Osteoblast (primary cell): Measurements from ENCODE around the gene CTDSPL2. TPM values are rescaled to one million over a fixed set of nuclear protein-coding genes. Genes with fewer than 3 reads are reported as not detected.
"Not testable (repeated sequence)": the region's sequence is repeated elsewhere in the genome, so short reads cannot be mapped to it uniquely, and the experiment has no call there.

Experiments
- DNase-seq: peaks from one replicate; pipeline ENCODE4 v3.0.0; 2011; ENCODE audit warnings: low spot score, mixed read lengths; ENCODE audit not compliant: insufficient read length; ENCODE audit errors: missing footprints
- H2AFZ ChIP-seq: 2 replicates; pipeline ENCODE4 v1.6.0; 2011; ENCODE audit warnings: mild to moderate bottlenecking, low read length
- H3K27ac ChIP-seq: 2 replicates; pipeline ENCODE4 v1.5.1; 2011; ENCODE audit warnings: mild to moderate bottlenecking, low read depth, low read length, moderate library complexity
- H3K27me3 ChIP-seq: 2 replicates; pipeline ENCODE4 v1.6.0; 2012; ENCODE audit warnings: mild to moderate bottlenecking, control low read depth, inconsistent platforms, low read length, moderate library complexity; ENCODE audit not compliant: insufficient read depth
- H3K36me3 ChIP-seq: 2 replicates; pipeline ENCODE4 v1.5.1; 2011; ENCODE audit warnings: mild to moderate bottlenecking, low read length, control low read depth, moderate library complexity; ENCODE audit not compliant: insufficient read depth
- H3K4me1 ChIP-seq: 2 replicates; pipeline ENCODE4 v1.5.1; 2011; ENCODE audit warnings: mild to moderate bottlenecking, low read length, control low read depth, moderate library complexity; ENCODE audit not compliant: insufficient read depth
- H3K4me2 ChIP-seq: 2 replicates; pipeline ENCODE4 v1.6.0; 2011; ENCODE audit warnings: mild to moderate bottlenecking, low read length; ENCODE audit not compliant: insufficient read depth
- H3K4me3 ChIP-seq: fragments of 200-600 bp; sonication (generic); 3 replicates; pipeline ENCODE4 v1.5.1; 2012; ENCODE audit warnings: mild to moderate bottlenecking, low read length, inconsistent platforms; ENCODE audit not compliant: insufficient read depth
- H3K79me2 ChIP-seq: 2 replicates; pipeline ENCODE4 v1.6.0; 2012; ENCODE audit warnings: mild to moderate bottlenecking, low read length, control low read depth, inconsistent platforms; ENCODE audit not compliant: insufficient read depth
- H3K9me3 ChIP-seq: 2 replicates; pipeline ENCODE4 v1.5.1; 2011; ENCODE audit warnings: low read depth, low read length, control low read depth
- H4K20me1 ChIP-seq: 2 replicates; pipeline ENCODE4 v1.6.0; 2012; ENCODE audit warnings: mild to moderate bottlenecking, low read length, control low read depth; ENCODE audit not compliant: insufficient read depth
- CTCF ChIP-seq: IDR thresholded peaks from 2 replicates; pipeline ENCODE4 v1.5.1; 2011; ENCODE audit warnings: mild to moderate bottlenecking, low read depth, low read length, moderate library complexity; ENCODE audit errors: extremely low read depth
- total RNA-seq: library from RNA; depleted of rRNA; stranded (reverse); fragments of >200 nt; gene quantifications from 2 replicates; pipeline ENCODE4 v1.2.3, GENCODE V29; 2012

CTDSPL2 gene
- total RNA-seq, 1 donor, result 75.3 TPM

- no peak for TF ChIP-seq CTCF
- Histone ChIP-seq H3K27me3 (no peaks in the 10 kb centered on the region), H3K79me2 (peaks cover 97% of the 10 kb centered on the region), H3K9me3 (no peaks in the 10 kb centered on the region), H4K20me1 (peaks cover 20% of the 10 kb centered on the region), H3K4me1 (no peaks in the 10 kb centered on the region), H3K4me3 (no peak overlapping the region), H3K36me3 (no peaks in the 10 kb centered on the region), H3K27ac (no peak overlapping the region), H3K4me2 (no peak overlapping the region), H2AFZ (no peak overlapping the region)
- no peak for DNase-seq
These were observed 20.4 kb downstream of the CTDSPL2 start for GRCh38 chr15:44447772-44448376.

DNA sequence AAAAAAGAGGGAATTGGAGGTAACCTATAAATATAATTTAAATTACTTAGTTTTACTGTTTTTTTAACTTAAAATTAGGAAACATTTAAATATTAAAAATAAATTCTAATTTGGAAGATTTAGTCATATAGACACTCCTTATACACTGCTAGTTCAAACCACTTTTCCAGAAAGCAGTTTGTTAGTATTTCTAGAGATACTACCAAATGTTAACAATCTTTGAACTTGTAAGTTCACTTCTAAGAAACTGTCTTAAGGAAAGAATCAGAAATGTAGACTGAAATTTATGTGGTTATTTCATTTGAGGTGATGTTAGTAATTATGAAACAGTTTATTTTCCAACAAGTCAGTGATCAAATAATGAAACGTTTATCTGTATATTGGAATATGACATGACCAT lies 22.7 kb downstream of the CTDSPL2 start:
- Histone ChIP-seq H2AFZ (no peak overlapping the region), H3K9me3 (no peaks in the 10 kb centered on the region)
- no peak for DNase-seq

DNA sequence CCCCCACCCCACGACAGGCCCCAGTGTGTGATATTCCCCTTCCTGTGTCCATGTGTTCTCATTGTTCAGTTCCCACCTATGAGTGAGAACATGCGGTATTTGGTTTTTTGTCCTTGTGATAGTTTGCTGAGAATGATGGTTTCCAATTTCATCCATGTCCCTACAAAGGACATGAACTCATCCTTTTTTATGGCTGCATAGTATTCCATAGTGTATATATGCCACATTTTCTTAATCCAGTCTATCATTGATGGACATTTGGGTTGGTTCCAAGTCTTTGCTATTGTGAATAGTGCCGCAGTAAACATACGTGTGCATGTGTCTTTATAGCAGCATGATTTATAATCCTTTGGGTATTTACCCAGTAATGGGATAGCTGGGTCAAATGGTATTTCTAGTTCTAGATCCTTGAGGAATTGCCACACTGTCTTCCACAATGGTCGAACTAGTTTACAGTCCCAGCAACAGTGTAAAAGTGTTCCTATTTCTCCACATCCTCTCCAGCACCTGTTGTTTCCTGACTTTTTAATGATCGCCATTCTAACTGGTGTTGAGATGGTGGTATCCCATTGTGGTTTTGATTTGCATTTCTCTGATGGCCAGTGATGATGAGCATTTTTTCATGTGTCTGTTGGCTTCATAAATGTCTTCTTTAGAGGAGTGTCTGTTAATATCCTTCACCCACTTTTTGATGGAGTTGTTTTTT lies 26.3 kb downstream of the CTDSPL2 start:
- H3K9me3 ChIP-seq, H3K27ac ChIP-seq, H3K4me1 ChIP-seq, H3K27me3 ChIP-seq, H4K20me1 ChIP-seq, H2AFZ ChIP-seq, H3K4me2 ChIP-seq, DNase-seq, H3K4me3 ChIP-seq, H3K36me3 ChIP-seq: not testable (repeated sequence)
- H3K79me2 ChIP-seq, result peaks cover 75% of the 10 kb centered on the region

More for the DNA sequence above, 22.7 kb downstream of the CTDSPL2 start:
- Histone ChIP-seq H3K4me2 (no peak overlapping the region), H3K27ac (no peak overlapping the region), H3K79me2 (peaks cover 86% of the 10 kb centered on the region), H3K36me3 (no peaks in the 10 kb centered on the region), H4K20me1 (peaks cover 15% of the 10 kb centered on the region), H3K27me3 (no peaks in the 10 kb centered on the region), H3K4me1 (no peaks in the 10 kb centered on the region), H3K4me3 (no peak overlapping the region)
- TF ChIP-seq CTCF, result no peak

DNA sequence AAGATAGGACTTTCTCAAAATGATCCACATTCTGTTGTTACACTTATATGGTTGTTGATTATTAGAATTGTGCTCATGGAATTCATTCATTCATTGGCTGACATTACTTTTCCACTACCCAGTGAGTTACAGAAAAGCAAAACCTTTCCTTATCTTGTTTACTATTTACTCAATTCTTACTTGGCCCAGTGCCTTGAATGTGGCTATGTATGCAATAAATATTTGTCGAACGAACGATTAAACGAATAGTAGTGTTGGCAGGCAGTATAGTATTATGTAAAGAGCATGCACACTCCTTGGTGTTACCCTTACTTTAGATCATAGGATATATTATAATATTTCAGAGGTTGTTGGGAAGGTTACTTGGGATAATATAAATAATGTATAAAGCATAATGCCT lies 31.0 kb downstream of the CTDSPL2 start:
- TF ChIP-seq CTCF, result no peak
- no peak overlapping the region for H3K4me2 ChIP-seq
- H3K4me1 ChIP-seq, result no peaks in the 10 kb centered on the region
- no peak overlapping the region for H2AFZ ChIP-seq
- no peaks in the 10 kb centered on the region for H3K27me3 ChIP-seq
- no peak overlapping the region for H3K27ac ChIP-seq
- peaks cover 5% of the 10 kb centered on the region for H4K20me1 ChIP-seq
- peaks cover 6% of the 10 kb centered on the region for H3K36me3 ChIP-seq
- no peak overlapping the region for H3K4me3 ChIP-seq
- no peaks in the 10 kb centered on the region for H3K9me3 ChIP-seq
- H3K79me2 ChIP-seq, result peaks cover 55% of the 10 kb centered on the region
- DNase-seq, result no peak
